ENCODE measurements around the gene NEK6.

Gene NEK6

DNA sequence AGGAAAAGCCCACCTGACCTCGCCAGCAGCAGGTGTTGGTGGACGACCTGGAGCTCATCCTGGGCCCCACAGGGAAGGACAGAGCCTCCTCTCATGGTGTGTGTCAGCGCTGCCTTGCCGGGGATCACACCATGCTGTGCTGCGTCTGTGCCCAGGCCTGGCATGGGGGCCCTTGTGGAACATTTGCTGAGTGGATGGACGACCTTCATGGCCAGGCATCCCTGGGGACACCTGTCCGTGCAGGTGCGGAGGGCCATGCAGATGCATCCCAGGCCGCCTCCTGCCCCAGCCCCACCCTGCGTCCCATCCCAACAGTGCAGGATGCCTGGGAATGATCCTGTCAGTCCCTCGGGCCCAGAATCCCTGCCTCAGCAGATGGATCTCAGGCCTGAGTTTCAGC lies 73.8 kb downstream of the NEK6 start:
- TF ChIP-seq CTCF (IDR thresholded peaks at IDR 0.05; ENCODE audit: insufficient read depth, low read depth, low read length, missing control alignments): no peak
- DNase-seq (ENCODE audit: low read depth): no peak
- H3K4me3 ChIP-seq (ENCODE audit: low read depth, low read length): no peak overlapping the region

GRCh38 chr9:124332361-124333202 lies 74.8 kb downstream of the NEK6 start:
- H3K4me3 ChIP-seq (ENCODE audit: low read depth, low read length): no peak overlapping the region
- TF ChIP-seq CTCF (IDR thresholded peaks at IDR 0.05; ENCODE audit: insufficient read depth, low read depth, low read length, missing control alignments): no peak

GRCh38 chr9:124333203-124333579 lies 75.4 kb downstream of the NEK6 start:
- DNase-seq (ENCODE audit: low read depth): no peak

More at GRCh38 chr9:124332361-124333202, 74.8 kb downstream of the NEK6 start:
- DNase-seq (ENCODE audit: low read depth): no peak

GRCh38 chr9:124334568-124335319 lies 77.0 kb downstream of the NEK6 start:
- TF ChIP-seq CTCF (IDR thresholded peaks at IDR 0.05; ENCODE audit: insufficient read depth, low read depth, low read length, missing control alignments): no peak
- DNase-seq (ENCODE audit: low read depth): no peak
- no peak overlapping the region for H3K4me3 ChIP-seq (ENCODE audit: low read depth, low read length)

More at GRCh38 chr9:124333203-124333579, 75.4 kb downstream of the NEK6 start:
- H3K4me3 ChIP-seq (ENCODE audit: low read depth, low read length): no peak overlapping the region
- no peak for TF ChIP-seq CTCF (IDR thresholded peaks at IDR 0.05; ENCODE audit: insufficient read depth, low read depth, low read length, missing control alignments)

- no peak for TF ChIP-seq CTCF (IDR thresholded peaks at IDR 0.05; ENCODE audit: insufficient read depth, low read depth, low read length, missing control alignments)
- no peak for DNase-seq (ENCODE audit: low read depth)
Observed at GRCh38 chr9:124335320-124335707, 77.6 kb downstream of the NEK6 start.

DNA sequence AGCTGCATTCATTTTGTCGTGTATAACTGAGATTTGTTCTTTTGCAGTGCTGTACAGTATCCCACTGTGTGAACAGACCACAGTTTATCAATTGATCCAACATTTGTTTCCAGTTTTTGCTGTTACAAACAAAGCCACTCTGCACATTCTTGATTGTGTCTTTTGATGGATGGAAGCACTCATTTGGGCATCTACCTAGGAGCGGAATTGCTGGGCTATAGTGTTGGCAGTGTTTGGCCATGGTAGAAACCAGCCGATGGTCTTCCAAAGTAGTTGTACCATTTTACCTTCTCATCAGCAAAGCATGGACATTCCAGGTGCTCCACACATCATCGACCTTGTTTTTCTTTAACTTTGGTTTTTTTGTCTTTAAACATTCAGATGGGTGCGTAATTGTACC lies 79.8 kb downstream of the NEK6 start:
- DNase-seq (ENCODE audit: low read depth): no peak
- no peak for TF ChIP-seq CTCF (IDR thresholded peaks at IDR 0.05; ENCODE audit: insufficient read depth, low read depth, low read length, missing control alignments)
- no peak overlapping the region for H3K4me3 ChIP-seq (ENCODE audit: low read depth, low read length)

More at GRCh38 chr9:124335320-124335707, 77.6 kb downstream of the NEK6 start:
- H3K4me3 ChIP-seq (ENCODE audit: low read depth, low read length): no peak overlapping the region

All from GM12865 (cell line).